GM18520 (cell line): ENCODE data around the gene LRRIQ4.

Experiments used
- ATAC-seq: cut with Tn5 transposase; IDR thresholded peaks from one replicate; pipeline ENCODE4 v1.9.1; 2021; ENCODE audit not compliant: unreplicated experiment

The LRRIQ4 gene

GRCh38 chr3:169809230-169809795 lies 3.4 kb upstream of the LRRIQ4 start:
- no peak for ATAC-seq

DNA sequence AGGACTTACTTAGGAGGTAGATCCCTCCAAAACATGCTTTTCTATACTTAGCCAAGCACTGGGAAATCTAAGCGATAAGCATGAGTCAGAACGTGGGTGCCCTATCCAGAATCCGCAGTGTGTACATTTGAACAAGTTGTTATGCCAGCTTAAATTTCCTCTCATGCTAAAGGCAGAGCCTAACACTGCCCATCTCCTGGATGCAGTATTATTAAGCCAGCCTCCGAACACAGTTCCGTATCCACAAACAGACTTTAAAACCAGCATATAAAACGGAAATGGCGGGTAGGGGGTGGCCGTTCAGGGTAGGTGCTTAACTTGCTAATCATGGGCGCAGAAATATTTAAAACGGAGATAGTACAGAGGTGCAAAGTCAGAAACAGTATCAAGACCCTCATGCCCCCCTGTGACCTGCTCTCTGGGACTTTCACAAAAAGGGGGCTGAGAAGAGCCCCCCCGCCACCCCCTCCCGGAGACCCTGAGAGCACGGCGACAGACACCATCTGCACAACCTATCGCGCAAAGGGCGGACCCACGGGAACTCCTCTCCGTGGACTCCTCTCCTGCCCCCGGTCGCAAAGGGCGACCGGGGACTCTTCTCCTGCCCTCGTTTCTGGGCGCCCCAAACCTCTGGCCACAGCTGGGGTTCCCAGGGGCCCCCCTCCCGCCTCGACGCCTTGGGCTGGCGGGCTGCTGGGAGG lies 889 bp upstream of the LRRIQ4 start:
- no peak for ATAC-seq

DNA sequence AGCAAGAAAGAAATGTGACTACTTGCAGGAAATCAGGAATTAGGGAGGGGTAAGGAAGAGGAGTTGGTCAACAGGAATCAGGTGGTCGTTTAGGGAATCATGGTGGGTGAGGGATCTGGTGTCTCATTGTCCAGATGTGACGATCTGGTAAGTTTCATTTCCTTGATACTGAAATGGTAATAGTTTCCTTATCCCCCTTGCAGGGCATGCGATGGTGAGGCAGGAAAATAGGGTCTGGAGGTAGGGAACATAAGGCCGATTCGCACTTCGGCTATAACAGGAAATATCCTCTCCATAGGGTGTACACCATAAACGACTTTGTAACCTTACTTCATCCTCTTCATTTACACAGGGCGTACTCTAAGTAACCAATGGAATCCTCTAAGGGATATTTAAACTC lies 608 bp downstream of the LRRIQ4 start:
- ATAC-seq = no peak

DNA sequence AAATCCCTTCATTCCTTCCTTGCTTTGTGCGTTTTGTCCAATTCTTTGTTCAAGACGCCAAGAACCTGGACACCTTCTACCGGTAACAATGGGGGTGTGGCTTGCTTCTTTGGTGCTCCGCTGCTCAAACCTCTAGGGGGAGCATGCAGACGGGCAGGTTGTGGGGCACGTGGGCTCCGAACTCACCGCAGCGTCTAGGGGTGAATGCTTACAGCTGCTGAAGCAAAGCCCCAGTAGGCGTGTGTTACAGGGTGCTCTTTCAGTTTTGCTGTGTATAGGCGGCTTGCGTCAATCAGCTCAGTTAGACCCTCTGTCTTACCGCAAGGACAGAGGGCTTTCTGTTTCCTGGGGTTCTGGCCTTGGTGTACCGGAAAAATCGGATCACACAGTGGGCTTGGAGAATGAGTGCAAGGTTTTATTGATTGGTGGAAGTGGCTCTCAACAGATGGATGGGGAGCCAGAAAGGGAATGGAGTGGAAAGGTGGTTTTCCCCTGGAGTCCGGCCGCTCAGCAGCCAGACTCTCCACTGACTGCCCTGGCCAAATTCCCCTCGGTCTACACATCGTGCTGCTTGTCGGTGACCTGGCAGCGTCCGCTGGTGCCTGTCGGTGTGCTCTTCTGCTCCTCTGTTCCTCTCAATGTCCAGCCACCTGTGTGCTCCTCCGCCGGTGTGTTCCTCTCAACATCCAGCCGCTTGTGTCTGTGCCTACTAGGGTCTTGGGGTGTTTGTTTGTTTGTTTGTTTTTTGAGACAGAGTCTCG lies 1.3 kb downstream of the LRRIQ4 start:
- peak; percentile 76 for ATAC-seq

DNA sequence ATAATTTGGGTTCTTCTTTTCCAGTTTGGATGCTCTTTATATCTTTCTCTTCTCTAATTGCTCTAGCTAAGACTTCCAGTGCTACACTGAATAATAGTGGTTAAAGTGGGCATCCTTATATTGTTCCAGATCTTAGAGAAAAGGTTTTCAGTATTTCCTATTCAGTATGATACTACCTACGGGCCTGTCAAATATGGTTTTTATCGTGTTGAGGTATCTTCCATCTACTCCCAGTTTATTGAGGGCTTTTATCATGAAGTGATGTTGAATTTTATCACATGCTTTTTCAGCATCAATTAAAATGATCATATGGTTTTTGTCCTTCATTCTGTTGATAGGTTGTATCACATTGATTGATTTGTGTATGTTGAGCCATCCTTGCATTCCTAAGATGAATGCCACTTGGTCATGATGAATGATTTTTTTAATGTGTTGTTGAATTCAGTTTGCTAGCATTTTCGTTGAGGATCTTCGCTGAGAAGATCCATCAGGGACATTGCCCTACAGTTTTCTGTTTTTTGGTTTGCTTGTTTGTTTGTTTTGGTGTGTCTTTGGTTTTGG lies 3.0 kb downstream of the LRRIQ4 start:
- ATAC-seq = no peak

DNA sequence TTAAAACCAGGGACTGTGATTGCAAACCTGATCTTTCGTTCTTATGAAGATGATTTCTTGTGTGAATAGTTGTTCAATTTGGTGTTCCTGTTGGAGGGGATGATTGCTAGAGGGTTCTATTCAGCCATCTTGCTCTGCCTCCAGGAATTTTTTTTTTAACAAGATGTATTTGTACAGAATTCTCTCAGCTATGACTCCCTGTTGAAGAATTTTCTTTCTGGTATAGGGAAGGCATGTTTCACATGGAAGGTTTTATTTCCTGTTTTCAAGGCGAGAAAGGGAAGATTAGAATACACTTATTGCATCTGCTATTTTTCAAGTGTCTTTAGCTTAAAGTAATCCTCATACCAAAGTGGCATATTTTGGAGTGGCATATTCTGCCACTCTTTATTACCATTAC lies 5.6 kb downstream of the LRRIQ4 start:
- ATAC-seq = no peak

- no peak for ATAC-seq
Measured at GRCh38 chr3:169822091-169822490, 9.4 kb downstream of the LRRIQ4 start.

DNA sequence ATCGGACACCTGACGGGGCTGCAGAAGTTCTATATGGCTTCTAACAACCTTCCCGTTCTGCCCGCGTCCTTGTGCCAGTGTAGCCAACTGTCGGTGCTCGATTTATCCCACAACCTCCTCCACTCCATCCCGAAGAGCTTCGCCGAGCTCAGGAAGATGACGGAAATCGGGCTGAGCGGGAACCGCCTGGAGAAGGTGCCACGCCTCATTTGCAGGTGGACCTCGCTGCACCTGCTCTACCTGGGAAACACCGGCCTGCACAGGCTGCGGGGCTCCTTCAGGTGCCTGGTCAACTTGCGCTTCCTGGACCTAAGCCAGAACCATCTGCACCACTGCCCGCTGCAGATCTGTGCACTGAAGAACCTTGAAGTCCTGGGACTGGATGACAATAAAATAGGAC lies 9.9 kb downstream of the LRRIQ4 start:
- ATAC-seq = no peak

DNA sequence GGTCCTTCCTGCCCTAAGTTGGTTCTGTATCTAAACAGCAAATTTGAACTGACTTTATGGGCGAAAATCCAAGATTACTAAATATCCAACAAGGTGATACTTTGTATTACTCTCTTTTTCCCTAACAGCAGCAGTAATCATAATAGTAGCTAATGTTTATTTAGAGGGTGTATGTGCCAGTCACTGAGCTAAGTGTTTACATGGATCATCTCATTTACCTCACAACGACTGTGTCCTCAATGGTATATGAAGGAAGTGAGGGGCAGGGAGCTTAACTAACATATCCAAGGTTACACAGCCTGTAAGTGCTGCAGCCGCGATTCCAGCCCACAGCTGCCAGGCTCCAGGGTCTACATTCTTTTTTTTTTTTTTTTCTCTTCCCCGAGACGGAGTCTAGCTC lies 10.3 kb downstream of the LRRIQ4 start:
- ATAC-seq = no peak

- no peak for ATAC-seq
Measured at GRCh38 chr3:169825316-169825715, 12.6 kb downstream of the LRRIQ4 start.

- no peak for ATAC-seq
Measured at GRCh38 chr3:169827712-169828111, 15.0 kb downstream of the LRRIQ4 start.

DNA sequence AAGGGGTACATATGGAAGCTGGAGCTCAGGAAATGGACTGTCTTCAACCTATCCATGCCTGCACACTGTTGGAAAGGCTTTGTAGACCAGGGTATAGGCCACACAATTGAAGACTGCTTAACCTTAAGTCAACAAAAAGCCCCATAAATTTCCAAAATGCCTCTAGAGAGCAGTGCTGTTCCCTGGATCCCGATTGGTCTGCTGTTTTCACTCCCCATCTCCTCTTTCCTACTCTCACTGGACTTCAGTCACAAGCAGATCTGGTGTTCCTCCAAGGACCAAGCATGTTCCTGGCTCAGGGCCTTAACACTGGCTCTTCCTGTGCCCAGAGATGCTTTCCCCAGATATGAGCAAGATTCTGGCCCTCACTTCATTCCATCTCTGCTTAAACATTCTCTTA lies 22.9 kb downstream of the LRRIQ4 start:
- ATAC-seq = no peak

- peak; percentile 43 for ATAC-seq
Measured at GRCh38 chr3:169836078-169836941, 23.6 kb downstream of the LRRIQ4 start.

- ATAC-seq = no peak
Measured at GRCh38 chr3:169836942-169837275, 24.2 kb downstream of the LRRIQ4 start.

- no peak for ATAC-seq
Measured at GRCh38 chr3:169838511-169839030, 25.9 kb downstream of the LRRIQ4 start.

- no peak for ATAC-seq
Measured at GRCh38 chr3:169841171-169841570, 28.5 kb downstream of the LRRIQ4 start.

GRCh38 chr3:169842960-169843359 lies 30.3 kb downstream of the LRRIQ4 start:
- ATAC-seq = no peak

DNA sequence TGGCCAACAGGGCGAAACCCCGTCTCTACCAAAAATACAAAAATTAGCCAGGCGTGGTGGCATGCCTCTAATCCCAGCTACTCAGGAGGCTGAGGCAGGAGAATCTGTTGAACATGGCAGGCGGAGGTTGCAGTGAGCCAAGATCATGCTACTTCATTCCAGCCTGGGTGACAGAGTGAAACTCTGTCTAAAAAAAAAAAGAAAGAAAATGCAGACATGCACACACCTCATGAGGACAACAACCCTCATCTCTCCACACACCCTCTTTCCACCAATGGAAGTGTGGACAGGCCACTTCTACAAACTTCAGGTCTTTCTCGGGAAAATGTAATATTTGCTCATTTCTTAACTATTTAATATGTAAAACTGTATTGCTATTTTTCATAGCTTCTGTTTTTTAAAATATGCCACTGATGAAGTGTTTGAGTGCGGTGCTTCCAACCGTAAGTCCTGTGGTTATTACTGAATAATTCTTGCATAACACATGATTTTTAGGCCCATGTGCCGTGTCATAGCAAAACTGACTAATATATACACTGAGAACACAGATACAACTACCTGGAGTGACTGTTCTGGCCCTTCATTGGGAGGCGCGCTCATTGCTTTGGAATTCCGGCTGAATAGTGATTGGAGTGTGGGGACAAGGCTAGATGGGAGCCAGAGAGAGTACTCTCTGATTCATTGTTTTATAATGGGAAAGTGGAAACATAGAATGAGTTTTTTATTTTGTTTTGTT lies 34.0 kb downstream of the LRRIQ4 start:
- peak; percentile 97 for ATAC-seq

GRCh38 chr3:169847896-169848295 lies 35.2 kb downstream of the LRRIQ4 start:
- ATAC-seq = no peak

DNA sequence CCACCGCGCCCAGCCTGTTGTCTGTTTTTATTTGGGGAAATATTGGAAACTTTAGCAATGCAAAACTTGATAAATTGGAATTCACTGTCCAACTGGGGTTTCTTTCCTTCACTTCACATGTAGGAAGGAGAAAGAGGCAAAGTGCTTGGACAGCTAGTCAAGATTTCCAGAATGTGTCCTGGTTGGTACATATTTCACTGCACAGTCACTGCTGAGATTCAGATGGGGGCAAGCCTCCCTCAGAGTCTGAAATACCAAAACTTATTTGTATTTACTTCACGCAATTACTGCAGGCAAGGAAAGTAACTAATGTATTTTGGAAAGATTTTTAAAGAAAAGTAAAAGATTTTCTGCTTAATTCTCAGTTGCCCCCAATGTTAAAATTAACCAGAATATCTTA lies 36.1 kb downstream of the LRRIQ4 start:
- ATAC-seq = no peak
